ENCODE results near the gene IFNL4. TPM values are rescaled to one million over a fixed set of nuclear protein-coding genes. Genes with fewer than 3 reads are reported as not detected.

Gene IFNL4
- total RNA-seq, 1 experiment from 2014 or later: not detected

GRCh38 chr19:39265321-39265916 lies 16.8 kb upstream of the IFNL4 start:
- no peaks in the 10 kb centered on the region for H4K20me1 ChIP-seq (ENCODE audit: control insufficient read depth, insufficient read depth, insufficient read length)
- peak; percentile 74 for DNase-seq
- no CpG with 5 or more reads among the region's 39 CpGs for WGBS (ENCODE audit: extremely low coverage, insufficient read length, low lambda C conversion rate)
- H2AFZ ChIP-seq (ENCODE audit: low read length): no peak overlapping the region
- Mint-ChIP-seq H3K4me1 (peaks cover 5 to 16% of the 10 kb centered on the region in 2 experiments), H3K4me3 (peak overlapping the region; percentile 4 to 72; a peak in 4 of 5 replicates), H3K36me3 (ENCODE audit: insufficient read depth in 1 of 3, low read depth in 3 of 3) (no peaks in the 10 kb centered on the region; a peak in 1 of 7 replicates), H3K9me3 (peaks cover 4 to 9% of the 10 kb centered on the region in 2 experiments; a peak in 3 of 5 replicates), H3K27me3 (ENCODE audit: low read depth) (peaks cover 87% of the 10 kb centered on the region), H3K27ac (no peak overlapping the region)
- H2BK15ac ChIP-seq (ENCODE audit: low read depth, low read length): no peak overlapping the region
- peak overlapping the region; percentile 31 for H3K4me2 ChIP-seq (ENCODE audit: insufficient read depth, insufficient read length, low read length)
- no peak overlapping the region for H2AK5ac ChIP-seq (ENCODE audit: insufficient read length, low read length)
- H3K23me2 ChIP-seq (ENCODE audit: insufficient read length, low read depth, low read length, poor library complexity, severe bottlenecking): peaks cover 5% of the 10 kb centered on the region
- H3K23ac ChIP-seq (ENCODE audit: insufficient read length, low read depth, low read length): no peak overlapping the region
- no peaks in the 10 kb centered on the region for H3K79me2 ChIP-seq (ENCODE audit: insufficient read depth, low read length)
- H4K8ac ChIP-seq (replicated peaks; ENCODE audit: insufficient read length, low read depth, low read length): no peak overlapping the region
- no peak overlapping the region for H3K4ac ChIP-seq (ENCODE audit: low read depth, low read length)
- no peak overlapping the region for H2BK20ac ChIP-seq (ENCODE audit: low read depth, low read length, poor library complexity, severe bottlenecking)
- H3T11ph ChIP-seq (ENCODE audit: low read length): no peak overlapping the region
- no peak for TF ChIP-seq CTCF (conservative IDR thresholded peaks at IDR 0.05)
- peaks cover 36% of the 10 kb centered on the region for H3K27me3 ChIP-seq (ENCODE audit: insufficient read depth, low read length)
- H3K27ac ChIP-seq (ENCODE audit: insufficient read length, low read depth, low read length): no peak overlapping the region
- no peak overlapping the region for H3K14ac ChIP-seq (ENCODE audit: insufficient read depth, low read length)
- no peak overlapping the region for H2BK12ac ChIP-seq (ENCODE audit: insufficient read length, low read depth, low read length)
- H3K9me3 ChIP-seq (ENCODE audit: control insufficient read depth, low read depth, low read length): no peaks in the 10 kb centered on the region
- H2BK5ac ChIP-seq (ENCODE audit: insufficient read length, low read length): no peak overlapping the region
- H3K79me1 ChIP-seq (ENCODE audit: insufficient read depth, low read depth, low read length, poor library complexity, severe bottlenecking): no peaks in the 10 kb centered on the region
- no peak overlapping the region for H4K91ac ChIP-seq (ENCODE audit: insufficient read length, low read depth, low read length)
- no peak overlapping the region for H3K18ac ChIP-seq (ENCODE audit: insufficient read length, low read depth, low read length)
- H2BK120ac ChIP-seq (ENCODE audit: low read depth, low read length, poor library complexity, severe bottlenecking): no peak overlapping the region
- H4K5ac ChIP-seq (ENCODE audit: insufficient read length, low read depth, low read length): no peak overlapping the region
- no peak overlapping the region for H3K56ac ChIP-seq (ENCODE audit: insufficient read length, low read depth, low read length)
- no peaks in the 10 kb centered on the region for H3K4me1 ChIP-seq (ENCODE audit: insufficient read depth, low read length)
- H3K9ac ChIP-seq (ENCODE audit: extremely low read depth, insufficient read length, low read length): no peak overlapping the region
